ENCODE measurements around the gene CTAG1B.
"Not testable (repeated sequence)": the region's sequence is repeated elsewhere in the genome, so short reads cannot be mapped to it uniquely, and the experiment has no call there.

The CTAG1B gene

DNA sequence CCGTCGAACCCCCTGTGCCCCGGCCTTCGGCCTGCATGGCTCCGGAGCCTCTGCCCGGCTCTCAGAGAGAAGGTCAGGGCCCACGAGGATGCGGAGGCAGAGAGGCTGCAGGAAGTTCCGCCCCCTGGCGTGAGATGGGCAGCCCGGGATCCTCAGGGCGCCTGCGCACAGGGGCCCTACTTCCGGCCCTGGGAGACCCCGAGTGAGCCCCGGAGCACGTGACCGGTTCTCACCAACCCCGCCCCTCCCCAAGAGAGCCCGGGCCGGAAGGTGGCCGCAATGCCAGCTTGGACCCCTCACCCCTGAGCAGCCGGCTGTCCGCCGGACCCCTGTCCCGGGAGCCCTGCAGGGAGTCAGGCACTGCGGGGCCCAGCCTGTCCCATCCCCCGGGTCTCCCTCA is at the start of gene CTAG1B:
Gene CTAG1B (minus strand): TSS at position 101 of the 400 bp plus-strand sequence. CDS start 64 bp downstream, at position 37.
- DNase-seq: not testable (repeated sequence)

- no peak for DNase-seq
These were observed 42.8 kb upstream of the CTAG1B start for GRCh38 chrX:154661899-154662298.

DNA sequence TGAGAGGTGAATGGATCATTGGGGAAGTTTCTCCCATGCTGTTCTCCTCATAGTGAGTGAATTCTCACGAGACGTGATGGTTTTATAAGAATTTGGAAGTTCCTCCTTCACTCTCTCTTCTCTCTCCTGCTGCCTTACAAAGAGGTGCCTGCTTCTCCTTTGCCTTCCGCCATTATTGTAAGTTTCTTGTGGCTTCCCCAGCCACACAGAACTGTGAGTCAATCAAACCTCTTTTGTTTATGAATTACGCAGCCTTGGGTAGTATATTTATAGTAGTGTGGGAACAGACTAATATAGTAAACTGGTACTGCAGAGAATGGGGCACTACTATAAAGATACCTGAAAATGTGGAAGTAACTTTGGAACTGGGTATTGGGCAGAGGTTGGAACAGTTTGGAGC is 42.1 kb upstream of the CTAG1B start:
- DNase-seq: no peak

DNA sequence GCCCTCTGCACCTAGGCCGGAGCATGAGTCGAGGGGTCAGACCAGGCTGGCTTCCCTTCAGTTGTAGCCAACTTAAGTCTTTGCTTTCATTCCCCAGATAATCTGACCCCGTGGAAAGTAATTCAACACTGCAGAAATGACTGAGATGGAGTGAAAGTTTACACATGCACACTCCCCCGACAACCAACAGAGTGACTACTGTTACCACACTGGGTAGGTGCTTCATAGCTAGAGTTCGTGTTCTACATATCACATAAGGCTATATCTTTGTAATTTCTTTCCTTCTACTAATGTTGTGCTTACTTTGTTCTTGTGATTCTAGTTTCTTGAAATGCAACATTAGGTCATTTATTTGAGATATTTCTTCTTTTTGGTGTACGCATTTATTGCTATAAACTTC is 41.5 kb upstream of the CTAG1B start:
- DNase-seq: no peak

DNA sequence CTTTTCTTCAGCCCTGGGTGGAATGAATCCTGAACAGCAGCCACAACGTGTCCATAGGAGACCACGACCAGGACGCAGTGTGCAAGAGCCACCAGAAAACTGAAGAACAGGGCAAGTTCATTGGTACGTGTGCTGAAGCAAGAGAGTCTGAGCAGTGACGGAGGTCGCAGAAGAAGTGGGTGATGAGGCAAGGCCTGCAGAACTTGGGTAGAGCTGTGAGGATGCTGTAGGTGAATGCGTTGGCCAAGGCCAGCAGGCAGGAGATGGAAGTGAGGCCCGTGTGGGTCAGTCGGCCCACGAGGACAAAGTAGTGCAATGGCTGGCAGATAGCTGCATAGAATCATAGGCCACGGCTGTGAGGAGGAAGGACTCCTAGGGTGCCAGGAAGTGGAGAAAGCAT is 39.9 kb upstream of the CTAG1B start:
- no peak for DNase-seq

DNA sequence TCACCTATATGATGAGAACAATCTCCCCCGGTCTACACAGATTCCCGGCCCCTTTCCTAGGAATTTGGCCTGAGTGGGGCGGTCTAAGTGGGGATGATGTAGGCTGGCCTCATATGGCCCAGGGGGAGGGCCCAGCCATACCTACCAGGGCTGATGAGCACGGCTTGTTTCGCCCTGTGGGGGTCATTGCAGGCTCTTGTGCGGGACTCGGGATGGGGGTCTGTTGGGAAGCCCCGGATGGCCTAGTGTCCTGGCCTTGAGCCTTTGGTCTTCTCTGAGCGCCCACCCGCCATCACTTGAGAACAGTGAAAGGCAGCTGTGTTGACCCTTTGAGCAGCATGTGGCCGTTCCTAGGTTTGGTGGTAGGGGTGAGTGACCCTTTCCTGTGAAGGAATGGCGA is 39.1 kb upstream of the CTAG1B start:
- no peak for DNase-seq

- no peak for DNase-seq
These were observed 38.2 kb upstream of the CTAG1B start for GRCh38 chrX:154657226-154657805.

- no peak for DNase-seq
These were observed 36.7 kb upstream of the CTAG1B start for GRCh38 chrX:154655786-154656185.

- no peak for DNase-seq
These were observed 36.3 kb upstream of the CTAG1B start for GRCh38 chrX:154655346-154655745.

DNA sequence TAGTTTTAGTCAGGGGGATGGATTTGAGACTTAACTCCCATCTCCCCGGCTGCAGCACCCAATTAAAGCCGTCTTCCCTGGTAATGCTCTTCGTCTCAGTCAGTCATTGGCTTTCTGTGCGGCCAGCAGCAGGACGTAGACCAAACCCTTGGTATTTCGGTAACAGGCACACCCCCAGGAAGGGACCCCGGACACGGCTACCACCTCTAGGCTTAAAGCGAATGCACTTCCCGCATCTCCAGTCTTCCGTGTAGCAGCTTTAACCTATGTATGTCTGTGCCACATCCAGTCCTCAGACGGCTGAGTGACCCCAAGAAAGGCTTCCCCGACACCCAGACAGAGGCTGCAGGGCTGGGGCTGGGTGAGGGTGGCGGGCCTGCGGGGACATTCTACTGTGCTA is 35.8 kb upstream of the CTAG1B start:
- DNase-seq: no peak

- DNase-seq: no peak
These were observed 35.3 kb upstream of the CTAG1B start for GRCh38 chrX:154654372-154654771.

GRCh38 chrX:154653413-154653812 is 34.3 kb upstream of the CTAG1B start, which contains the start of gene CTAG2:
CTAG2 (minus strand) TSS chrX:154653579; CDS start chrX:154653515, 64 bp downstream.
- not testable (repeated sequence) for DNase-seq

DNA sequence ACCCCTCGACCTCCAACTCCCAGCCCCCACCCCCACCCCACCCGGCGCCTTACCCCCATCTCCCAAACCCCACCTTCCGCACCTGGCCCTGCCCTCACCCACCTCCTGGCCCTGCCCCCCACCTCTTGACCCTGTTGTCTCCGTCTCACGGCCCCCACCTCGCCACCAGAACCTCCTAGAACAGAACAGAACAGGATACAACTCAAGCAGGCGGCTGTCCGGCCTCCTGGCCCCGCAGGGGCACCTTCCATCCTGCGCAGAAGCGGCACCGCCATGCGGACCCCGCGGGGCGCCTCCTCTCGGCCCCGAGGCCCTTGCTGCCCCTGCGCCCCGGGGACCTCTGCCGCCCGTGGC is 33.9 kb upstream of the CTAG1B start:
- DNase-seq: no peak

GRCh38 chrX:154652311-154653047 is 33.4 kb upstream of the CTAG1B start:
- no peak for DNase-seq

DNA sequence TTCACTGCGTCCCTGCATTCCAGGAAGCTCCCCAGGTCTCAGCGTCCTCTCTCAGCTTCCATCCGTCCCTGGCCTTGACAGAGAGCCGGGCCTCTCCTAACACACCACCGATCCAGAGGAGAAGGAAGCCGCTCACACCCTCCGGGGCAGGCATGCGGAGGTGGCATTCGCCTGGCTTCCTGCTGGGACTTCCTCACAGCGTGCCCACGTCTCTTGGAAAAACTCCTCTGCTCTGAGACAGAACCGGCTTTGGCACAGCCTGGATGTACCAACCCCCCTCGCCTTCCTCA is 31.1 kb upstream of the CTAG1B start:
- DNase-seq: no peak

- DNase-seq: no peak
These were observed 30.6 kb upstream of the CTAG1B start for GRCh38 chrX:154649503-154650220.

DNA sequence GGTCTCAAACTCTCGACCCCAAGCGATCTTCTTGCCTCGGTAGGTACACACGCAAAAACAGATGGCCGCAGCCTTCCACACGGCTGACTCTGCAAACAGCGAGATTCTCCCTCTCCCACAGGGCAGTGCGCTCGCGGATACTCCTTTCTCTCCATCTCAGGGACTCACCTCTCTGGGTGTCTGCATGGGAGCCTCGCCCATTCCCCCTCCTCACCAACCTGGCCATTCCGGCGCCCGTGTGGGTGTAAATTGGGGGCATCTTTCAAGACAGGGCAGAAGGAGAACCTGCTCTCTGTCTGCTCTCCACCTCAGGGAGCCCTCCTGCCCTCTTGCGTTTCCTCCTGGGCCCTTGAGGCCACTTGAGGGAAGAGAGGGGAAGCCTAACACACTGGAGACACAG is 29.8 kb upstream of the CTAG1B start:
- DNase-seq: no peak

DNA sequence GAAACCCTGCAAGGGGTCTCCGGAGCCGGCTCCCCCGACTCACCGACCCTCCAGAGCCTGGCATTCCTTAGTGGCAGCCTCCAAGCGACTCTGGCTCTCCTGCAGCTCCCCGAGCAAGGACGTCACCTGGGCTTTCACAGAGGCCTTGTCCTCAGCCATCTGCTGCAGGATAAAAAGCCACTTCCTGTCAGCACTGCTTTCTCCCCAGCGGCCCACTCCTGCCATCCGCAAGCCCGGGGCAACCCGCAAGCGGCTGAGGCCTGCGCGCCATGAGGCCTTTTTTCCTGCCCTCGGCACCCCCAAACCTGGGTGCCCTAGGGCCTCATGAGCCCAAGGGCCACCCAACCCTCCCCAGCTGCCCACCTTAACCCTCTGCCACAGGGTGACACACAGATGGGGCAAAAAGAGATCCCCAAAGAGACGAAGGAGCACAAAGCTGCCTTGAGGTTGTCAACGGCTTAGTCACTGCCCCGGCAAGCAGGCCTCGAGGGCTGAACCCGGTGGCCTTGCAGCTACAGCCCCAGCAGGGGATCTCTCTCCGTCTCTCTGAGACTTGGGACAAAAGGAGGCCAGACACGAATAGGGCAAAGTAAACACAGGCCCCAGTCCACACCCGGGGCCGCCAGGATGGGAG is 26.8 kb upstream of the CTAG1B start:
- DNase-seq: not testable (repeated sequence)

GRCh38 chrX:154643708-154644107 is 24.6 kb upstream of the CTAG1B start:
- not testable (repeated sequence) for DNase-seq

DNA sequence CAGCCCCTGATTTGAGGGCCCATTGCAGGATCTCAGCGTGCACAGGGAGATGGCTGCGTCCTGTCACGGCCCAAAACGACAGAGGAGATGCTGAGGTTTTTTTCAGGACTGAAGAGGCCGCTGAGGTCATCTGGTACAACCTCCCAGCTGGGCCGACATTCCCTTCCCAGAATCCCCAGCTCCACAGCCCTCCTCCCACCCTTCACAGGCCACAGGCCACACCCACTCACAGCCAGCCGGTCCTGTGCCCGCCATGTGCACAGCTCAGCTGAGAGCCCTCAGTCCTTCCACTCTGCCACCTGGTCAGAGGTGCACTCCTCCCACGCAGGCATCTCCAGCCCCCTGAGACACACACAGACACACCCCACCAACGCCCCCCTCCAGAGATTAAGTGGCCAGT is 22.7 kb upstream of the CTAG1B start:
- not testable (repeated sequence) for DNase-seq

- DNase-seq: not testable (repeated sequence)
These were observed 14.6 kb upstream of the CTAG1B start for GRCh38 chrX:154633661-154634060.

- DNase-seq: not testable (repeated sequence)
These were observed 11.9 kb upstream of the CTAG1B start for GRCh38 chrX:154630949-154631348.

- not testable (repeated sequence) for DNase-seq
These were observed 9.9 kb upstream of the CTAG1B start for GRCh38 chrX:154628960-154629359.
